GM10266 (cell line): ENCODE measurements around the gene SGO1.

ENCODE experiments used
- DNase-seq: peaks from one replicate; pipeline ENCODE4 v3.0.0; 2012; ENCODE audit errors: extremely low spot score
- CTCF ChIP-seq: IDR thresholded peaks from 2 replicates; pipeline ENCODE4 v1.5.1; 2012; ENCODE audit warnings: mild to moderate bottlenecking, low read depth; ENCODE audit not compliant: control insufficient read depth, insufficient read depth; ENCODE audit errors: missing control alignments

Gene SGO1

DNA sequence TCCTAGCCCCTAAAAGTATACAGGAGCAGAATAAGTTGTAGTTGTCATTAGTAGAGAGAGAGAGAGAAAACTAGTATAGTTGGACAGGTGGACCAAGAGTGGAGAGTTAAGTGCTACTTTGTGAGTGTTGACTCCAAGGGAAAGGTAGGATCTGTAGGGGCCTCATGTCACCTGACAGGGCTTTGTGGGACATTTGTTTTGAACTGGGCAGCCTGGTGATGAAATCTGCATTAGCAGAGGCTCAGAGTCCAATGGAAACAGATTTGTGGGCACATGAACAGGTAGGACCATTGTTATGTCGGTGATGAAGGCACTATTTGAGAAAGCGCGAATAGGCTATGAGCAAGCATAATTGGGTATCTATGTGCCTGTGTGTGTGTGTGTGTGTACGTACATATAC is 43.5 kb downstream of the SGO1 start:
- TF ChIP-seq CTCF: no peak
- no peak for DNase-seq

DNA sequence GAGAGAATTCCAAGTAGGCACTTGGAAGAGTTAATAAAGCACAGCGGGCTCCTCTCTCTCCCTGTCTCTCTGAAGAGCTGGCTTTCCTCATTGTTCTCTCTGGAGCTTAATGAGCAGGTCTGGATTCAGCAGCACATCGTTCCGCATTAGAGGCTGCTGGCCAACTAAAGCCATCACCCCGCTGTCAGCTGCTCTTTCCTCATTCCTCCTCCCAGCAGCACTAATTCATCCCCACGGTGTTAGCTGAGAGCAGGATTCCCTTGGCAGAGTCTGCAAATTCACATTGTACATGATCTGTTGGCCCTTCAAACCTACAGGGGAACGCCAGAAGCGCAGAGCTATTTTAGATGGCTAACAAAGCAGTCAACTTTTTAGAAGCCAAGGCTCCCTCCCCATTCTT is 44.2 kb downstream of the SGO1 start:
- no peak for TF ChIP-seq CTCF
- no peak for DNase-seq

- DNase-seq: no peak
- no peak for TF ChIP-seq CTCF
These were observed 44.7 kb downstream of the SGO1 start for GRCh38 chr3:20141316-20141715.

DNA sequence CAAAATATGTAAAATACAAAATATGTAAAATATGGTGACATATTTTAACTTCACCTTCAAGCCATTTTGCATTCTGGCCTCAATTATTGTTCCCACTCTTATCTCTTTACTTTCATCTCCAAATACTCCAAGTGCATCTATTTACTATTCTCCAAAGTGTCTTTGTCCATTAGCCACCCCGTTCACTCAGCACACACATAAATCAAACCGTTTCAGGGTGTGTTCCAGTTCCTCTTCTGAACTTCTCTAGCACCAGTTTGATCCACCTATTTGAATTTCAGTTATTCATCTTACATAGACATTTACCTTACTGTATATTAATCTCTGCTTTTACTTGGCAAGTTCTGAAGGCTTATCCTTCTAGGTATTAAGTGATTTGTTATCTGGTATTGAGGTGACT is 45.1 kb downstream of the SGO1 start:
- DNase-seq: no peak
- TF ChIP-seq CTCF: no peak

GRCh38 chr3:20137647-20138046 is 48.4 kb downstream of the SGO1 start:
- no peak for TF ChIP-seq CTCF
- no peak for DNase-seq

GRCh38 chr3:20136231-20136630 is 49.8 kb downstream of the SGO1 start:
- DNase-seq: no peak

GRCh38 chr3:20130106-20130505 is 55.9 kb downstream of the SGO1 start:
- no peak for TF ChIP-seq CTCF
- DNase-seq: no peak

More at GRCh38 chr3:20136231-20136630, 49.8 kb downstream of the SGO1 start:
- TF ChIP-seq CTCF: no peak

DNA sequence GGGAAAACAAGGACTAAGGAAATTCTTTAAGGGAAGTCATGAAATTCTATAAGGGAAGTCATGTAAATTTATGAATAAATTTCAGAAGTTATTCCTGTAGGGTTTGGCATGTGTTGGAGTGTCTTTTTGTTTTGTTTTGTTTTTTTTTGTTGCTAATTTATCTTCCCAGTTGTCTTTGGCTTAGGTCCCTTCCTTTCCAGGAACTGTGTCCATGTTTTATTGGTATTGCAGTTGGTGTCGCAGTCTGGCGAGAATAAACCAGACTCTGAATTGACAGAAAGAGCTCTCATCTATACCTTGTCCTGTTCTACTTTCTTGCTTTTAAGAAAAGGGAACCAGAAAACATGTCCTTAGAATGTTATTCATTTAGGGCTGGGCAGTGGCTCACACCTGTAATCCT is 57.6 kb downstream of the SGO1 start:
- no peak for TF ChIP-seq CTCF
- DNase-seq: no peak
